Uterus (tissue), 2 donors: ENCODE results near the gene THSD7B.

Experiments
- CTCF ChIP-seq, 4 experiments: fragments of 200-600 bp in 2 of 4; fragments of 450-650 bp in 2 of 4; sonication (generic) in 2 of 4; IDR thresholded peaks; one replicate each; pipeline ENCODE4 v1.5.1; 2016 to 2019; ENCODE audit warnings: antibody characterized with exemption in 4 of 4, mild to moderate bottlenecking in 2 of 4, moderate library complexity in 1 of 4
- POLR2A ChIP-seq, 2 donors: fragments of 450-650 bp; IDR thresholded peaks; one replicate each; pipeline ENCODE4 v1.6.1; 2016; ENCODE audit warnings: antibody characterized with exemption in 2 of 2, mild to moderate bottlenecking in 1 of 2, moderate library complexity in 1 of 2

GRCh38 chr2:137644731-137645130 is 879.4 kb downstream of the THSD7B start:
- TF ChIP-seq CTCF (IDR thresholded peaks at IDR 0.05), result no peak
- no peak for TF ChIP-seq POLR2A (IDR thresholded peaks at IDR 0.05)
